ENCODE data around the gene PNPLA7. TPM values are rescaled to one million over a fixed set of nuclear protein-coding genes. Genes with fewer than 3 reads are reported as not detected.
"Not testable (repeated sequence)": the region's sequence is repeated elsewhere in the genome, so short reads cannot be mapped to it uniquely, and the experiment has no call there.

The PNPLA7 gene
- total RNA-seq, 2 experiments from 2014 or later, result 3.0 to 3.2 TPM

DNA sequence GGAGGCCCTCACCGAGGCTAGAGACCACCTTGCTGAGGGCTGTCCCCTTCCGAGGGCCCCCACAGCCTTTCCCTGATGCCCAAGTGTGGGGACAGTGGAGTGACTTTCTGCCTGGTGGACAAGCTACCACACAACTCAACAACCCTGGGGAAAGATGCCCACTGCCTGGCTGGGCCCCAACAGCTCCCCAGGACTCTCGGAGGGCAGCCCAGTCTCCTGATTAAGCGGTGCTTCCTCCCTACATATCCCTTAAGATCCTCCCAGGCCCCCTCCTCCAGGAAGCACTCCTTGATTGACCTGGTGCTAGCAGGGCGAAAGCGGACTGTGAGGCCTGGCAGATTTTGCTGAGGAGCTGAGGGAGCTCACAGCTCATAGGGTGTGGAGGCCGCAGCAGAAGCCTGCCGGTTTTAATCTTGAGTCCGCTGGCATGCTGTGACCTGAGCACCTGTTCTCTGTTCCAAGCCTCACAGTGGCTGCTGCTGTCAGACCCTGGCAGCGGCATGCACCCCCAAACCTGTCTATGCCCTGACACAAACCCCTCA lies 93.3 kb downstream of the PNPLA7 start:
- H3K27ac Mint-ChIP-seq, result no peak overlapping the region
- no peak for ATAC-seq
- H3K4me1 Mint-ChIP-seq, result peaks cover 37% of the 10 kb centered on the region
- H3K4me3 Mint-ChIP-seq, result no peak overlapping the region
- H3K9me3 Mint-ChIP-seq (ENCODE audit: low read depth), result no peaks in the 10 kb centered on the region
- H3K27me3 Mint-ChIP-seq, result no peaks in the 10 kb centered on the region
- CTCF ChIA-PET, result interaction anchor here (0.9 to 1.7 kb wide), 3 partner anchors 11 to 34 kb away, joined by 3 to 7 read pairs (median 5); partner anchors contain the start of gene EXD3
- peaks cover 10% of the 10 kb centered on the region for H3K36me3 Mint-ChIP-seq
- no peak for DNase-seq

DNA sequence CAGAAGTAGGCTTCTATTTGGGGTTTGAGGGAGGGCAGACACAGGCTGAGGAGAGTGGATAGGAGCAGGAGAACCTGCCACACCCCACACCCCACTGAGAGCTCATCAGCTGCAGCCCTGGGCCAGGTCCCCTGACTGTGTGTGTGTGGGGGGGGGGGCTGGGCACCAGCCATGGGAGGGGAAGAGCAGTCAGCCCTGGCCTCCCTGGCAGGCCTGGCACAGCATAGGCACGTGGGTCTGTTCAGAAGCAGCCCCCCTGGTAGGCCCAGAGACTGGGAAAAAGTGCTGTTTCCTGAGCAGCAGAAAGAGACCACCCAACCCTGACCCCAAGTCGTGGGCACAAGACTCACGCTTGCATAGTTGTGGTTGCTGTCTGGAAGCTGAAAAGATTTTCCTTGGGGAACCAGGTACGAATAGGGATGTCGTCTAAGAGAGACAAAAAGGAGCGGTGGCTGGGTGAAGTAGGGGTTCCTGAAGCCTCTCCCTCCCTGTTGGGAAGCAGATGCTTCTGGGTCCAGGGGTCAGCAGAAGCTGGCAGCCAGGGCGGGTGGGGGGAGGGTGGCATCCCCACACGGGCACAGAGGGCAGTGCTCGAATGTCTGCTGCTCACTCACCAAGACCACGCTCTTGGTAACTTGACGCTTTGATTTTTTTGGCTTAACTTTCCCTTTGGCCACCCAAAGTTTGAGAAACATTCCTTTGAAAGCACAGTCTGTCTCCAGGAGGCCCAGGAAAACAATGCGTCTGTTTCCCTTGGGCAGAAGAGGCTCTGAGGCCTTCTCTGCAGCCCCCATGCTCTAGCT lies 93.9 kb downstream of the PNPLA7 start:
- H3K4me1 Mint-ChIP-seq, result peaks cover 35% of the 10 kb centered on the region
- H3K36me3 Mint-ChIP-seq, result peaks cover 10% of the 10 kb centered on the region
- CTCF ChIA-PET, result interaction anchor here (0.9 kb wide), 1 partner anchor 10 kb away, joined by 5 read pairs; no protein-coding TSS in a partner anchor
- DNase-seq (no peak), ATAC-seq (no peak)
- H3K9me3 Mint-ChIP-seq (ENCODE audit: low read depth), result no peaks in the 10 kb centered on the region
- peak overlapping the region; percentile 15 for H3K27ac Mint-ChIP-seq
- H3K4me3 Mint-ChIP-seq, result no peak overlapping the region
- no peaks in the 10 kb centered on the region for H3K27me3 Mint-ChIP-seq

DNA sequence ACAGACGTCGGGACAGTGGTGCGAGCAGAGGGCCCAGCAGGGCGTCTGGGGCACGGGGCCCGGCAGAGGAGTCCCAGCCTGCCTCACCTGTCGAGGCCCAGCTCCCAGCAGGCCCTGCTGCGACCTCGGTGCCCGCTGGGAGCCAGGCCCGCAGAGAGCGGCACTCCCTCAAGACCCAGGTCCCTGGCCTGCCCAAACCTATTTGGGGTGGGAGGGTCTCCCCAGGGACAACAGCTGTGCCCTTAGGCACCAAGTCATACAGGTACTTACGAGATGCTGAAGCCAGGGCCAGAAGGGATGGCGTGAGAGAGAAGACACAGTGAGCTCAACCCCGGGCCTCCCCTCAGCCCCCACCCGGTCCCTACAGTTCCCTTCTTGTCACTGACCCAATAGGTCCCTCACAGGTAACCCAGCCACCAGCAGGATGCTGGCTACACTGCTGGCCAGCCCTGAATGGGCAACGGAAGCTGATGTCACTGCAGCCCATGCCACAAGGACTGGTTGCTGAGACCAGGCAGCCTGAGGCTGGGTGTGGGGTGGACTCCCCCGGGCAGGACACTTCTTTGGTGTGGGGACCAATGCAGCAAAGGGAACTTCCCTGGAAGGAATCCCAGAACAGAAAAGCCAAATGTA lies 94.7 kb downstream of the PNPLA7 start:
- H3K4me3 Mint-ChIP-seq, result no peak overlapping the region
- peak overlapping the region; percentile 15 for H3K27ac Mint-ChIP-seq
- no peaks in the 10 kb centered on the region for H3K9me3 Mint-ChIP-seq (ENCODE audit: low read depth)
- ATAC-seq (no peak), DNase-seq (no peak)
- peaks cover 10% of the 10 kb centered on the region for H3K36me3 Mint-ChIP-seq
- CTCF ChIA-PET, result no interaction called here
- no peaks in the 10 kb centered on the region for H3K27me3 Mint-ChIP-seq
- H3K4me1 Mint-ChIP-seq, result peaks cover 30% of the 10 kb centered on the region

DNA sequence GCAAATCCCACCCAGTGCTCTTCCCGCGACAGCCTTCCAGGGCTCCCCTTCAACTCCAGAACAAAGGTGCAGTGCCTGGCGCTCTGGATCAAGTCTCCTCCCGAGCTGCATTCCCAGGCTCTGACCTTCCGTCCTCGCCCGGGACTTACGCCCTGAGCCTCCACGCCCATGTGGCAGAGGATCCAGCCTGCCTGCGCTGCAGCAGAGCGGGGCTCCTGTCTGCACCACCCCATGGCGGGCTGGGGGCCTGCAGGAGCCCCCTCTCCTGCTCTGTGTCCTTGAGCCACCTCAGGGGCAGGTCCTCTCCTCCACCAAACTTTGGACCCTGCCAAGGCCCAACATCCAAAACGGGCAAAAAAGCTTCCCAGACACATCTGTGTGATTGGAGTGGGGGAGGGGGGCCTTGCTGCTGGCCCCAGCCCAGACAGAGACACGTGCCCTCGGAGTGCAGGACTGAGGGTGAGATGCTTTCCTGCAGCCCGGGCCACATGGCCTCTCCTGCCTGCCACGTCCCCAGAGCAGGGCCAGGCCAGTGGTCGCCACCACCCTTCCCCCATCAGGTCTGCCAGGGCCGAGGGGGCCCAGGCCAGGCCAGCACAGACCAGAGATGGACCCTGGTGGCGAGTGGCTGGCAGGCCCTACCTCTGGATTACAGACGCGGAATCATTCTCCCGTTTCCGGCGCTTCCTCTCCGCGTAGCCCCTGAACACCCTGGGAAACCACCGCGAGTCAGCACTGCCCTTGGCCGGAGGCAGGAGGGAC lies 95.4 kb downstream of the PNPLA7 start:
- H3K36me3 Mint-ChIP-seq, result peaks cover 10% of the 10 kb centered on the region
- no peak for DNase-seq
- H3K27me3 Mint-ChIP-seq, result no peaks in the 10 kb centered on the region
- no peak for ATAC-seq
- peaks cover 28% of the 10 kb centered on the region for H3K4me1 Mint-ChIP-seq
- CTCF ChIA-PET, result no interaction called here
- H3K27ac Mint-ChIP-seq, result no peak overlapping the region
- H3K4me3 Mint-ChIP-seq, result no peak overlapping the region
- no peaks in the 10 kb centered on the region for H3K9me3 Mint-ChIP-seq (ENCODE audit: low read depth)

DNA sequence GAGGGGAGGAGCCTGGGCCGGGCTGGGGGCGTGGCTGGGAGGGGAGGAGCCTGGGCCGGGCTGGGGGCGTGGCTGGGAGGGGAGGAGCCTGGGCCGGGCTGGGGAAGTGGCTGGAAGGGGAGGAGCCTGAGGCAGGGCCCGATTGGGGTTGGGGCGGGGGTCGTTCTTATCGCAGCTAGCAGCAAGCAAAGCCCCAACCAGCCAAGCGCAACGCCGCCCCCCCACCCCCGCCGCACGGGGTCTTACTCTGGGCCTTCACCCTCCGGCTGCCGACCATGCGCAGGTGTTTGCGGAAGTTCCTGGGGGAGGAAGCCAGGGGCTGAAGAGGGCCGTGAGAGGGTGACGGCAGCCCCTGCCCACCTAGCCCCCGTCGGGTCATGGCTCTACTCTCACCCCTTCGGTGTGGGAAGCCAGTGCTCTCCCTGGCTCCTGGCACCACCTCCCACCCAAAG lies 96.0 kb downstream of the PNPLA7 start:
- Mint-ChIP-seq H3K36me3 (peaks cover 10% of the 10 kb centered on the region), H3K4me3 (no peak overlapping the region), H3K9me3 (ENCODE audit: low read depth) (no peaks in the 10 kb centered on the region), H3K27ac (no peak overlapping the region), H3K27me3 (no peaks in the 10 kb centered on the region), H3K4me1 (peaks cover 24% of the 10 kb centered on the region)
- peak; percentile 20 for ATAC-seq
- peak; percentile 62 for DNase-seq
- CTCF ChIA-PET, result interaction anchor here (1.1 kb wide), 1 partner anchor 9 kb away, joined by 3 read pairs; no protein-coding TSS in a partner anchor

DNA sequence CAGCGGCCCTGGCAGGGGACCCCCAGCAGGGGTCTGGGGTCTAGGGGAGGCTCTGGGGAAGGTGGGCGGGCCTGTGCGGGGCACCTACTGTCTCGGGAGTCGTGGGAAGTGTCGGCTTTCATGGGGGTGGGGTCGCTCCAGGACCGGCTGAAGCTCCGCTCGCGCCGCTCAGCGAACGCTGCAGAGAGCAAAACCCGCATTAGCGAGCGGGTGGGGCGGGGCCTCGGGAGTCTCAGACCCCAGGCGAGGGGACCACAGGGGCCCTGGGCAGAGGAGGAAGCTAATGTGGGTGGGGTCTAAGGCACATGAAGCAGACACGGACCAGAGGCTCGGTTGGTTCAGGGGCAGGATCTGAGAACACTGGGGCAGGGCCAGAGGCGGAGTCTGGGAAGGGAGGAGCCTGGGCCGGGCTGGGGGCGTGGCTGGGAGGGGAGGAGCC lies 96.5 kb downstream of the PNPLA7 start:
- Mint-ChIP-seq H3K27ac (no peak overlapping the region), H3K4me3 (no peak overlapping the region)

DNA sequence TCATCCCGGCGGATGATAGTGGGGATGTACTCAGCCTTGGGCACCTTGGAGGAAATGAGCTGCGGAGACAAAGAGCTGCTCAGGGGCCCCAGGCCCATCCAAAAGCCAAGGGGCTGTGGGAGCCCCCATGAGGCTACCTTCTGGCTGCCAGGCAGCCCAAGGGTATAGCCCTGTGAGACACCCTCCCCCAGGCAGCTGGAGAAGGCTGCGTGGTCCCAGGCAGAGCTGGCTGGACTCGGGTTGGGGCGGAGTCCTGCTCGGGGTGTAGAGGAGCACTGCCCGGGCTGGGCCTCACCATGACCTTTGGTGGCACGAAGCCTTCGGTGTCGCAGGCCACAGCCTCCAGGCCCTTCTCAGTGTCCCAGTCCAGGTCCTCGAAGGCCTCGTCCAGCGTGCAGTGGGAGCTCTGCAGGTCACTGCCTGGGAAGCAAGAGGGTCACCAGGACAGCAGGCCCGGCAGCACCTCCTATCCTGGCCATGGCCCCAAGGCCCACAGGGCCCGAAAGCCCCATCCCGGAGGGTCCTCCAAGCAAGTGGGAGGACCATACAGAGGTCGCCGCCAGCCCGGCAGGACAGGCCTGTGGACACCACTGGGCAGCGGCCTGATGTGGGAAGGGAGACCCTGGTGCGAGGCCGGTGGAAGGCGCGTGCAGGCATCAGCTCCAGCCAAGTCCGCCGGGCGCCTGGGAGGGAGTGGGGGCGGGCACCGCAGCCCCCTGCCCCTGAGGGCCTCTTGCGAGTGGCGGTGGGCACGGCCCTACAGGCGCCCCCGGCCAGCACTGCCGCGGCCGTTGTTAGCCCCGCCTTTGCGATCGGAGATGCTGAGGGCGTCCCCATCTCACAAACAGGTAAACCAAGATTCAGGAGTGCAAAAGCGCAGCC lies 97.2 kb downstream of the PNPLA7 start:
- Mint-ChIP-seq H3K9me3 (ENCODE audit: low read depth) (no peaks in the 10 kb centered on the region), H3K4me3 (no peak overlapping the region), H3K27me3 (no peaks in the 10 kb centered on the region), H3K36me3 (peaks cover 10% of the 10 kb centered on the region), H3K27ac (no peak overlapping the region), H3K4me1 (peaks cover 24% of the 10 kb centered on the region)
- DNase-seq (no peak), ATAC-seq (no peak)
- CTCF ChIA-PET, result interaction anchor here (0.8 to 1.1 kb wide), 3 partner anchors 7 to 30 kb away, joined by 3 to 4 read pairs (median 4); partner anchors contain the start of genes EXD3 and NOXA1

More for the DNA sequence above, 96.5 kb downstream of the PNPLA7 start:
- Mint-ChIP-seq H3K4me1 (peaks cover 24% of the 10 kb centered on the region), H3K9me3 (ENCODE audit: low read depth) (no peaks in the 10 kb centered on the region), H3K36me3 (peaks cover 10% of the 10 kb centered on the region), H3K27me3 (no peaks in the 10 kb centered on the region)
- CTCF ChIA-PET, result interaction anchor here (0.9 to 1.1 kb wide), 2 partner anchors 8 to 31 kb away, joined by 3 to 4 read pairs; partner anchors contain the start of genes EXD3 and NOXA1
- ATAC-seq (peak; percentile 65), DNase-seq (peak; percentile 72)

DNA sequence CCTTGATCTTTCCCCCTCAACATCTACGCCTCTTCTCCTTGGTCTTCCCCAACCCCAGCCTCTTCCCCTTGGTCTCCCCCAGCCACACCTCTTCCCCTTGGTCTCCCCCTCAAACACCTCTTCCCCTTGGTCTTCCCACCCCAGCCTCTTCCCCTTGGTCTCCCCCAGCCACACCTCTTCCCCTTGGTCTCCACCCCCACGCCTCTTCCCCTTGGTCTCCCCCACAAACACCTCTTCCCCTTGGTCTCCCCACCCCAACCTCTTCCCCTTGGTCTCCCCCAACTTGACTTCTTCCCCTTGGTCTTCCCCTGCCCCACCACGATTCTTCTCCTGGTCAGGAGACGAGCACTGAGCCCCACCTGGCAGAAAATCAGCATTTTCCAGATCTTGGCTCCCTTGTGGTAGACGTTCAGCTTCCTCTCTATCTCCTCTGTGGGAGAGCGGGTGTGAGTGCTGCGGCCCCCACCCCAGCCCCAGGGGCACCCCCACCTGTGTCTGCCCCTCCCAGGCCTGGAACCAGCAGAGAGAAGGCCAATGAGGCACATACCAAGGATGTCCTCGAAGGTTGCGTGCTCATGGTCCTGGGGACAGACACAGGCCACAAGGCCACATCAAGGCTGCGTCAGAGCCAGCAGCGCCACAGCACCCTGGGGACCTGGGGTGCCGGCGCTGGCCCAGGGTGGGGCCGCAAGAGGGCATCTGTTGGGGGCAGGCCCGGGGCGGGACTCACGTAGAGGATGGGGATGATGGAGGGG lies 98.0 kb downstream of the PNPLA7 start:
- no peaks in the 10 kb centered on the region for H3K27me3 Mint-ChIP-seq
- ATAC-seq (no peak), DNase-seq (no peak)
- peak overlapping the region; percentile 66 for H3K27ac Mint-ChIP-seq
- H3K36me3 Mint-ChIP-seq, result peaks cover 10% of the 10 kb centered on the region
- no peak overlapping the region for H3K4me3 Mint-ChIP-seq
- CTCF ChIA-PET, result interaction anchor here (0.8 to 0.9 kb wide), 2 partner anchors 8 to 30 kb away, joined by 4 read pairs; partner anchors contain the start of genes EXD3 and NOXA1
- no peaks in the 10 kb centered on the region for H3K9me3 Mint-ChIP-seq (ENCODE audit: low read depth)
- H3K4me1 Mint-ChIP-seq, result peaks cover 24% of the 10 kb centered on the region

DNA sequence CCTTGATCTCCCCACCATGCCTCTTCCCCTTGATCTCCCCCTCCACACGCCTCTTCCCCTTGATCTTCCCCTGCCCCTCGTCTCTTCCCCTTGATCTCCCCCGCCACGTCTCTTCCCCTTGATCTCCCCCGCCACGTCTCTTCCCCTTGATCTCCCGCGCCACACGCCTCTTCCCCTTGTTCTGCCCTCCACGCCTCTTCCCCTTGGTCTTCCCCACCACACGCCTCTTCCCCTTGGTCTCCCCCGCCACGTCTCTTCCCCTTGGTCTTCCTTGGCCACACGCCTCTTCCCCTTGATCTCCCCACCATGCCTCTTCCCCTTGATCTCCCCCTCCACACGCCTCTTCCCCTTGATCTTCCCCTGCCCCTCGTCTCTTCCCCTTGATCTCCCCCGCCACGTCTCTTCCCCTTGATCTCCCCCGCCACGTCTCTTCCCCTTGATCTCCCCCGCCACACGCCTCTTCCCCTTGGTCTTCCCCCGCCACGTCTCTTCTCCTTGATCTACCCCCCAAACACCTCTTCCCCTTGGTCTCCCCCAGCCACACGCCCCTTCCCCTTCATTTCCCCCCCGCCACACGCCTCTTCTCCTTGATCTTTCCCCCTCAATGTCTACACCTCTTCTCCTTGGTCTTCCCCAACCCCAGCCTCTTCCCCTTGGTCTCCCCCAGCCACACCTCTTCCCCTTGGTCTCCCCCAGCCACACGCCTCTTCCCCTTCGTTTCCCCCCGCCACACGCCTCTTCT lies 98.8 kb downstream of the PNPLA7 start:
- H3K27ac Mint-ChIP-seq; ATAC-seq; H3K27me3 Mint-ChIP-seq; DNase-seq; CTCF ChIA-PET; H3K4me3 Mint-ChIP-seq; H3K36me3 Mint-ChIP-seq; H3K9me3 Mint-ChIP-seq (ENCODE audit: low read depth): not testable (repeated sequence)
- H3K4me1 Mint-ChIP-seq, result peaks cover 24% of the 10 kb centered on the region

DNA sequence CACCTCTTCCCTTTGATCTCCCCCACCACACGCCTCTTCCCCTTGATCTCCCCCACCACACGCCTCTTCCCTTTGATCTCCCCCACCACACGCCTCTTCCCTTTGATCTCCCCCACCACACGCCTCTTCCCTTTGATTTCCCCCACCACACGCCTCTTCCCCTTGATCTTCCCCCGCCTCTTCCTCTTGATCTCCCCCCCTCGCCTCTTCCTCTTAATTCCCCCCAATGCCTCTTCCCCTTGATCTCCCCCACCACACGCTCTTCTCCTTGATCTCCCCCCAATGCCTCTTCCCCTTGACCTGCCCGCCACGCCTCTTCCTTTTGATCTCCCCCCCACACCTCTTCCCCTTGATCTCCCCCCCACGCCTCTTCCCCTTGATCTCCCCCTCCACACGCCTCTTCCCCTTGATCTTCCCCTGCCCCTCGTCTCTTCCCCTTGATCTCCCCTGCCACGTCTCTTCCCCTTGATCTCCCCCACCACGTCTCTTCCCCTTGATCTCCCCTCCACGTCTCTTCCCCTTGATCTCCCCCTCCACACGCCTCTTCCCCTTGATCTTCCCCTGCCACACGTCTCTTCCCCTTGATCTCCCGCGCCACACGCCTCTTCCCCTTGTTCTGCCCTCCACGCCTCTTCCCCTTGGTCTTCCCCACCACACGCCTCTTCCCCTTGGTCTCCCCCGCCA lies 99.5 kb downstream of the PNPLA7 start:
- CTCF ChIA-PET, result interaction anchor here (1.8 kb wide), 1 partner anchor 28 kb away, joined by 7 read pairs; the partner anchor contains the start of genes EXD3 and NOXA1
- not testable (repeated sequence) for H3K9me3 Mint-ChIP-seq (ENCODE audit: low read depth); H3K4me3 Mint-ChIP-seq; H3K27me3 Mint-ChIP-seq; H3K36me3 Mint-ChIP-seq; H3K27ac Mint-ChIP-seq; ATAC-seq; DNase-seq
- peaks cover 29% of the 10 kb centered on the region for H3K4me1 Mint-ChIP-seq
